AG04450 (cell line): ENCODE results near the gene GYG1. TPM values are rescaled to one million over a fixed set of nuclear protein-coding genes. Genes with fewer than 3 reads are reported as not detected.
A peak's percentile ranks its signal among the peaks of the same experiment; 100 is the strongest.

Experiments used
- CTCF ChIA-PET: fragments of 300-600, 350-600 bp; formaldehyde crosslinking; extraction: SDS; loops from one replicate; lab custom pipeline; 2022; ENCODE audit warnings: antibody characterized with exemption, inconsistent platforms; lab: Charles Lee
- POLR2A ChIA-PET: fragments of 350-600 bp; formaldehyde crosslinking; extraction: SDS; loops from one replicate; lab custom pipeline; 2021; ENCODE audit warnings: antibody characterized with exemption, inconsistent platforms; lab: Yijun Ruan, JAX
- DNase-seq: peaks from one replicate; pipeline ENCODE4 v3.0.0-alpha.2; 2011; ENCODE audit warnings: low read depth, low spot score
- H3K27ac ChIP-seq: one replicate; pipeline ENCODE4 v1.5.1; 2012; ENCODE audit warnings: low read depth, low read length, control low read depth
- H3K27me3 ChIP-seq: one replicate; pipeline ENCODE4 v1.6.0; 2012; ENCODE audit warnings: low read length; ENCODE audit not compliant: control insufficient read depth, insufficient read depth
- H3K4me3 ChIP-seq: 2 replicates; pipeline ENCODE4 v1.5.1; 2011; ENCODE audit warnings: mild to moderate bottlenecking, low read depth, low read length, control low read depth
- H3K9me3 ChIP-seq: 2 replicates; pipeline ENCODE4 v1.5.1; 2012; ENCODE audit warnings: low read length; ENCODE audit not compliant: control insufficient read depth, insufficient read depth
- polyA plus RNA-seq: library from polyadenylated mRNA; depleted of rRNA; stranded (reverse); fragments of >200 nt; gene quantifications from 2 replicates; pipeline ENCODE4 v1.2.3, GENCODE V29; 2011
- TF ChIP-seq, protein P1 (sequence below): IDR thresholded peaks from 2 replicates; pipeline ENCODE4 v1.5.1; 2011; ENCODE audit warnings: low read depth, low read length, control low read depth, inconsistent platforms

Gene GYG1
- polyA plus RNA-seq, 1 experiment, result 75.2 TPM

DNA sequence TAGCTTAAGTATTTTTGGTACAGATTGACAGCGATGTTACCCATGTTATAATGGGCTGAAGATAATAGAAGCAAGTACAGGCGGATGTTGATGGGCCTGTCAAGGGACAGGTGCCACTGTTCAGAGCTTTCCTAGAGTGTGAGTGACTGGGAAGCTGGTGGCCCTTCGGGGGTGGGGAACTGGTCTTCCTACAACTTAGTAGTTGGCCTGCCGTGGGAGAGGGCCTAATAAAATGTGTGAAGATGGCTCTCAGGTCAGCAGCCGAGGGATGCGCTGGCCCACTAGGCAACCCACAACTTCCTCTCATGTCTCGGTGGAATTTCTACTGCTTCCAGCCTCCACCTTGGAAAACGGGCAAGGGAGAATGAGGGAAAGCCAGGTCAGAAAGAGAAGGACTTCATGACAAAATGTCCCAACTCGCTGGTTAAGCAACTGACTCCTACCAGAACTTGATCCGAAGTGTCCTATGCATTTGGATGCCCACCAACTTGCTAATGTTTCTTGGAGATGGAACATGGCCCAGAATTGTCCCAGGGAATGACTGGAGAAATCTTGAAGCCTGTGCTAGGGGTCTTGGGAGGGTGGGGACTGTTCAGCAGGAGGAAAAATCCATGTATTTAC, 1.4 kb downstream of the GYG1 start:
- no peaks in the 10 kb centered on the region for H3K9me3 ChIP-seq
- POLR2A ChIA-PET, result interaction anchor here (0.5 to 1.7 kb wide), 5 partner anchors 18 to 275 kb away, joined by 3 to 7 read pairs (median 3); no protein-coding TSS in a partner anchor
- CTCF ChIA-PET, result interaction anchor here (1.4 to 2.2 kb wide), 2 partner anchors 30 to 38 kb away, joined by 3 to 13 read pairs; no protein-coding TSS in a partner anchor

DNA sequence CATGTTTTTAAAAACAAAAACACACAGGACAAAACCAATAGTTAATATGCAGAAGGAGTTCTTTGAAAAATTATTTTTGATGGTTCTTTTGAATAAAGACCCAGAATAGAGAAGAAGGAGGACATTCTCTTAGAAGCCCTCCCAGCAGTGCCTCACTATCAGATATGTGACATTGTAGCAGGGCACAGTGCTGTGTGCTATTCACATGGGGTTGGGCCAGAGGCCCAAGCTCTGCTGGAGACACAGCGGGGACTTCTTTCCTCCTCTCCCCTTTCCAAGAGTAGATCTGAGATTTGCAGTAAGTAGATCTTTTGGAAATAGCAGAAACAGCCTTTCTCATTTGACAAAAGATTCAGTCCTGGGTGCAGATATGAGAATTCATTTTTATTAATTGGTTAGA, 6.3 kb downstream of the GYG1 start:
- H3K27me3 ChIP-seq, result no peaks in the 10 kb centered on the region
- no peak for DNase-seq
- ChIA-PET POLR2A (no interaction called here), CTCF (interaction anchor here (1.6 to 1.8 kb wide), 2 partner anchors 42 to 122 kb away, joined by 4 to 10 read pairs; no protein-coding TSS in a partner anchor)
- H3K4me3 ChIP-seq, result no peak overlapping the region
- TF ChIP-seq, protein P1, sequence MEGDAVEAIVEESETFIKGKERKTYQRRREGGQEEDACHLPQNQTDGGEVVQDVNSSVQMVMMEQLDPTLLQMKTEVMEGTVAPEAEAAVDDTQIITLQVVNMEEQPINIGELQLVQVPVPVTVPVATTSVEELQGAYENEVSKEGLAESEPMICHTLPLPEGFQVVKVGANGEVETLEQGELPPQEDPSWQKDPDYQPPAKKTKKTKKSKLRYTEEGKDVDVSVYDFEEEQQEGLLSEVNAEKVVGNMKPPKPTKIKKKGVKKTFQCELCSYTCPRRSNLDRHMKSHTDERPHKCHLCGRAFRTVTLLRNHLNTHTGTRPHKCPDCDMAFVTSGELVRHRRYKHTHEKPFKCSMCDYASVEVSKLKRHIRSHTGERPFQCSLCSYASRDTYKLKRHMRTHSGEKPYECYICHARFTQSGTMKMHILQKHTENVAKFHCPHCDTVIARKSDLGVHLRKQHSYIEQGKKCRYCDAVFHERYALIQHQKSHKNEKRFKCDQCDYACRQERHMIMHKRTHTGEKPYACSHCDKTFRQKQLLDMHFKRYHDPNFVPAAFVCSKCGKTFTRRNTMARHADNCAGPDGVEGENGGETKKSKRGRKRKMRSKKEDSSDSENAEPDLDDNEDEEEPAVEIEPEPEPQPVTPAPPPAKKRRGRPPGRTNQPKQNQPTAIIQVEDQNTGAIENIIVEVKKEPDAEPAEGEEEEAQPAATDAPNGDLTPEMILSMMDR, result no peak
- H3K9me3 ChIP-seq, result no peaks in the 10 kb centered on the region
- no peak overlapping the region for H3K27ac ChIP-seq

More for the DNA sequence above, 1.4 kb downstream of the GYG1 start:
- no peak overlapping the region for H3K27ac ChIP-seq
- H3K27me3 ChIP-seq, result no peaks in the 10 kb centered on the region
- TF ChIP-seq, protein P1, result no peak
- H3K4me3 ChIP-seq, result peak overlapping the region; percentile 68
- DNase-seq, result no peak

DNA sequence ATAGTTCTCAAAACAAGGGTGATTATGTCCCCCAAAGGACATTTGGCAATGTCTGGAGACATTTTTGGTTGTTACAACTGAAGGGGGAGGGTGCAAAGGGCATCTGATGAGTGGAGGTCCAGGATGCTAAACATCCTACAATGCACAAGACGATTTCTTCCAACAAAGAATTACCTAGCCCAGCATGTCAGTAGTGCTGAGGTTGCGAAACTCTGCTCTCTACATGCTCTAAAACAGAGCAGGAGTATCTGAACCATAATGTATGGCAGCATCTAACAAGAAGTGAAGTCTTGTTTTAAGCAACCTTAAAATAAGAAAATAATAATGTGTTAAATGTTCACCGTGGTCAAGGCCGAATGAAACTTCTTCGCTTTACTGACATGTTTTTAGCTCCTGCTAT, 7.0 kb downstream of the GYG1 start:
- CTCF ChIA-PET, result interaction anchor here (1.6 to 1.8 kb wide), 2 partner anchors 42 to 122 kb away, joined by 4 to 10 read pairs; no protein-coding TSS in a partner anchor
- H3K27ac ChIP-seq, result no peak overlapping the region
- POLR2A ChIA-PET, result no interaction called here

DNA sequence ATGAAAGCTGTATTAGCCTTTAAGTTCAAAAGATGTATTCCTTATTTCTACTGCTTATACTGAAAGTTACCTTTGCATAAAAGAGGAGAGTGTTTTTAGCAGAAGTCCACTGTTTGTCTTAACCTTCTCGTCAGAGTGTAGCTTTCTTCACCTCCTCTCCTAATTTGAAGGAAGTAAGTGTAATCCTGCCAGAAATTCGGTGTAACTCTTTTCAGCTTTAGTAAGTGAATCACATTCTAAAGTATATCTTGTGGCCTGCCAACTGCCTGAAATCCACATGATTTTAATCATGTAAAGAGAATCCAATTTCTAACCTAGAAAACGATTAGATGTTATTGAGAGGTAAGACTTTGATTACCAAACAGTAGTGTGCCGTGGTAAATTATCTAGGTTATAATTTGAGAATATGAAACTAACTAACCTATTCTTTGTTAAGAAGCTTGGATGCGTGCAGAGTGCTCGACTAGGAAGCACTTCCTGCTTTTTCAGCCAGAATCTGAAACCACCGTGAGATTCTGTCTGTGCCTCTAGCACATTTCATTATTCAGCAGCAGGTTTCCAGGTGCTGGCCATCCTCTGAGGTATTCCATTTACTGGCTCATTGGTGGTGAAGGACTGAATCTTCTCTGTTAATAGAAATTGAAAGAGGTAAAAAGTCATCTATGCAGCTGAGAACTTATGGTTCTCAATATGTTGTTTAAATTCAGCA, 7.5 kb downstream of the GYG1 start:
- DNase-seq, result no peak
- H3K9me3 ChIP-seq, result no peaks in the 10 kb centered on the region
- H3K27me3 ChIP-seq, result no peaks in the 10 kb centered on the region
- CTCF ChIA-PET, result interaction anchor here (1.6 to 1.8 kb wide), 2 partner anchors 43 to 121 kb away, joined by 4 to 10 read pairs; no protein-coding TSS in a partner anchor
- POLR2A ChIA-PET, result interaction anchor here (1.7 kb wide), 1 partner anchor 43 kb away, joined by 8 read pairs; no protein-coding TSS in a partner anchor
- H3K4me3 ChIP-seq, result no peak overlapping the region; the same call in 1 of the 2 replicates
- H3K27ac ChIP-seq, result no peak overlapping the region
- TF ChIP-seq, protein P1, result no peak

More for the DNA sequence above, 7.0 kb downstream of the GYG1 start:
- Histone ChIP-seq H3K27me3 (no peaks in the 10 kb centered on the region), H3K4me3 (no peak overlapping the region), H3K9me3 (no peaks in the 10 kb centered on the region)
- TF ChIP-seq, protein P1, result no peak
- no peak for DNase-seq
